Measurements from ENCODE around the gene NDUFS2.

GRCh38 chr1:161225178-161225533 is 23.0 kb downstream of the NDUFS2 start:
- no peak for TF ChIP-seq POLR2A (IDR thresholded peaks at IDR 0.05)
- no peak for TF ChIP-seq CTCF (IDR thresholded peaks at IDR 0.05)

All from lower leg skin (tissue), 3 donors.